Upper lobe of left lung (tissue), 6 donors: Measurements from ENCODE around the gene MYO1H. TPM values are rescaled to one million over a fixed set of nuclear protein-coding genes. Genes with fewer than 3 reads are reported as not detected.

Source experiments
- ATAC-seq, 2 donors: fragments of 200-7000 bp; cut with Tn5 transposase; one replicate each; pipeline ENCODE4 v1.9.1; 2022; ENCODE audit warnings: mild to moderate bottlenecking in 2 of 2, moderate library complexity in 2 of 2; ENCODE audit not compliant: low FRiP score in 2 of 2
- DNase-seq, 2 donors: peaks; one replicate each; pipeline ENCODE4 v3.0.0-alpha.2; 2019 to 2020
- H3K27ac ChIP-seq, 4 donors: fragments of 200-600 bp; sonication (generic); one replicate each; pipeline ENCODE4 v1.5.1; 2016 to 2019
- H3K27me3 ChIP-seq, 4 donors: fragments of 200-600 bp; sonication (generic); one replicate each; pipeline ENCODE4 v1.5.1; 2017 to 2019
- H3K36me3 ChIP-seq, 4 donors: fragments of 200-600 bp; sonication (generic); one replicate each; pipeline ENCODE4 v1.5.1; 2016 to 2019
- H3K4me1 ChIP-seq, 4 donors: fragments of 200-600 bp; sonication (generic); one replicate each; pipeline ENCODE4 v1.5.1; 2018 to 2019
- H3K4me3 ChIP-seq, 4 donors: fragments of 200-600 bp; sonication (generic); one replicate each; pipeline ENCODE4 v1.5.1; 2017 to 2019; ENCODE audit warnings: mild to moderate bottlenecking in 2 of 4, moderate library complexity in 1 of 4
- H3K9me3 ChIP-seq, 4 donors: fragments of 200-600 bp; sonication (generic); one replicate each; pipeline ENCODE4 v1.5.1; 2018 to 2019
- CTCF ChIP-seq, 6 experiments: fragments of 450-650 bp in 4 of 6; fragments of 200-600 bp in 2 of 6; sonication (generic) in 2 of 6; IDR thresholded peaks; one replicate each; pipeline ENCODE4 v1.5.1; 2016 to 2019; ENCODE audit warnings: antibody characterized with exemption in 6 of 6
- EP300 ChIP-seq, 4 donors: sonication (generic); formaldehyde crosslinking; IDR thresholded peaks; one replicate each; pipeline ENCODE4 v1.5.1; 2017; ENCODE audit warnings: antibody characterized with exemption in 4 of 4, control low read depth in 2 of 4
- POLR2A ChIP-seq, 4 donors: fragments of 450-650 bp; IDR thresholded peaks; one replicate each; pipeline ENCODE4 v1.5.1; 2016 to 2017; ENCODE audit warnings: antibody characterized with exemption in 4 of 4, mild to moderate bottlenecking in 2 of 4
- POLR2AphosphoS5 ChIP-seq, 2 donors: sonication (generic); formaldehyde crosslinking; IDR thresholded peaks; one replicate each; pipeline ENCODE4 v1.5.1; 2017; ENCODE audit warnings: antibody characterized with exemption in 2 of 2
- WGBS, 2 donors: methylation state at CpG; one replicate each; pipeline ENCODE4 v1.1.5; 2017 to 2018; 5-methylcytosine and 5-hydroxymethylcytosine counted together
- total RNA-seq, 6 donors: library from RNA; depleted of rRNA in 4 of 6; stranded (reverse); fragments of >200 nt in 4 of 6; gene quantifications; one replicate each; pipeline versions ENCODE4 v1.1.0 to v1.2.1, GENCODE V29; 2016 to 2021
- donor health status: DM: no; HTN: no; CAD: no; lungs with moderate emphysema.
- donor health status: DM: no; HTN: yes; CAD: no; lungs with severe emphysema.

MYO1H gene
- total RNA-seq, 6 donors from 2014 or later: 0.17 to 0.51 (median 0.46) TPM; not detected in 3

- H3K4me1 ChIP-seq: peaks cover 84 to 94% (median 91%) of the 10 kb centered on the region in 4 donors
- H3K36me3 ChIP-seq: peaks cover 0 to 50% (median 13%) of the 10 kb centered on the region in 4 donors
- peak overlapping the region in 2 of 4 donors; percentile 26 to 31 for H3K4me3 ChIP-seq
- DNase-seq: no peak
- H3K27ac ChIP-seq: peak overlapping the region; percentile 87 to 98 (median 92)
- no peak for ATAC-seq
- H3K9me3 ChIP-seq: no peaks in the 10 kb centered on the region
- no peaks in the 10 kb centered on the region for H3K27me3 ChIP-seq
- WGBS, 2 donors: 47 to 54% methylated on average over 5 of the region's 5 CpGs
- TF ChIP-seq POLR2A (IDR thresholded peaks at IDR 0.05): no peak
These were observed 116.1 kb downstream of the MYO1H start for GRCh38 chr12:109463756-109464155.

- DNase-seq (no peak), ATAC-seq (no peak)
- Histone ChIP-seq H3K27me3 (no peaks in the 10 kb centered on the region), H3K9me3 (no peaks in the 10 kb centered on the region), H3K4me3 (no peak overlapping the region), H3K27ac (peak overlapping the region in 3 of 4 donors; percentile 87 to 98 (median 95)), H3K36me3 (peaks cover 0 to 55% (median 19%) of the 10 kb centered on the region in 4 donors), H3K4me1 (peaks cover 90 to 95% (median 93%) of the 10 kb centered on the region in 4 donors)
- WGBS, 2 donors: 92 to 93% methylated on average over 14 of the region's 14 CpGs
- TF ChIP-seq POLR2AphosphoS5 (IDR thresholded peaks at IDR 0.05) (no peak), EP300 (IDR thresholded peaks at IDR 0.05) (no peak), POLR2A (IDR thresholded peaks at IDR 0.05) (no peak), CTCF (IDR thresholded peaks at IDR 0.05) (no peak)
These were observed 117.1 kb downstream of the MYO1H start for GRCh38 chr12:109464642-109465351.

DNA sequence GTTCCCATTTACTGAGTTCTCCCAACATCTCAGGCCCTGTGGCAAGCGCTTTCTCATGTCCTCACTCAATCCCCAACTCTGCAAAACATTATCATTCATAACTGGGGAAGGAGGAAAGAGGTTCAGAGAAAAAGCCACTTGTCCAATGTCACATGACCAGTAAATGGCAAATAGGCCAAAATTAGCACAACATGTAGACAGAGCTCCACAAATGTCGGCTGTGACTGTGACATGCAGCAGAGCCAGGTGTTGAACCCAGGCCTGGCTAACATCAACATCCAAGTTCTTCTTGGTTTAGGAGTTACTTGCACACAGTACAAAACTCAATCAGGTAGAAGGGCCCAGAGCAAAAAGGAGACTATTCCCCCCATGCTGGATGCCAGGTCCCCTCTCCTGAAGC is 118.6 kb downstream of the MYO1H start:
- no peak overlapping the region for H3K4me3 ChIP-seq
- no peaks in the 10 kb centered on the region for H3K9me3 ChIP-seq
- WGBS, 2 donors: 81 to 83% methylated on average over 2 of the region's 2 CpGs
- peaks cover 0 to 55% (median 20%) of the 10 kb centered on the region in 4 donors for H3K36me3 ChIP-seq
- no peak for ATAC-seq
- peaks cover 80 to 94% (median 84%) of the 10 kb centered on the region in 4 donors for H3K4me1 ChIP-seq
- no peaks in the 10 kb centered on the region for H3K27me3 ChIP-seq
- TF ChIP-seq POLR2AphosphoS5 (IDR thresholded peaks at IDR 0.05) (no peak), CTCF (IDR thresholded peaks at IDR 0.05) (no peak), POLR2A (IDR thresholded peaks at IDR 0.05) (no peak), EP300 (IDR thresholded peaks at IDR 0.05) (no peak)
- H3K27ac ChIP-seq: peak overlapping the region in 2 of 4 donors; percentile 16 to 98
- no peak for DNase-seq

GRCh38 chr12:109466821-109467220 is 119.1 kb downstream of the MYO1H start:
- Histone ChIP-seq H3K27ac (peak overlapping the region in 3 of 4 donors; percentile 61 to 73 (median 67)), H3K9me3 (no peaks in the 10 kb centered on the region), H3K27me3 (no peaks in the 10 kb centered on the region), H3K4me1 (peaks cover 75 to 94% (median 78%) of the 10 kb centered on the region in 4 donors), H3K4me3 (no peak overlapping the region), H3K36me3 (peaks cover 0 to 56% (median 20%) of the 10 kb centered on the region in 4 donors)
- TF ChIP-seq EP300 (IDR thresholded peaks at IDR 0.05): no peak
- TF ChIP-seq CTCF (IDR thresholded peaks at IDR 0.05): no peak
- no peak for TF ChIP-seq POLR2AphosphoS5 (IDR thresholded peaks at IDR 0.05)
- no peak for TF ChIP-seq POLR2A (IDR thresholded peaks at IDR 0.05)
- ATAC-seq: no peak
- 74% methylated on average over 3 of the region's 3 CpGs; no CpG with 5 or more reads in 1 of the 2 donors for WGBS, 2 donors
- no peak for DNase-seq

DNA sequence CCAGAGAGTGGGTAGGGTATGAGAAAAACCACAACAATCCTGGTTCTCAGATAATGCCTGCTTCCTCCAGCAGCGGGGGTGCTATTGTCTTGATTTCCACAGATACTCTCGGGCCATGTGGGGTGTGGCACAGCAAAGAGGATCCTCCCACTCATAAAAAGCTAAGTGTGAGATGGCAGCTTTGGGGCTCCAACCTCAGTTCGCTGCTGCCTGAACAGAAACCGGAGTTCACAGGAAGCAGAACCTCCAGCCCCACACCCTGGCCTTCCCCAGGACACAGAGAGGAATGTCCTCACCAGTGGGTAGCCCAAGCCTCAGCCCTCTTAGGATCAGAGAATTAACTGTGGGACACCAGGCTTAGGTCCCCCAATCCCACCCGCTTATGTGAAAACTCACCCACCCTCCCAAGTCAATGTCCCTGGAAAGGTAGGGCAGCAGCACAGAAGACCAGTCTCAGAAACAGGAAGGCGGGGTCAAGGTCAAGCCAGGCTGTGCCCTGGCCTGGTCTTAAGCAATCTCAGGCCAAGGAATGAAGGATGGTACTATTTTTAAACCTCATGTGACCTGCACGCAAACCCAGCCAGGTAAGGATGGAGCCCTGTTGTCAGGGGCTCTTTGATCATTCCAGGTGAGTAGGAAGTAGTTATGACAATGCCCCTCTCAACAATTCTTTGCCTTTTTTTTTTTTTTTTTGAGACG is 120.4 kb downstream of the MYO1H start:
- Histone ChIP-seq H3K4me1 (peaks cover 64 to 93% (median 70%) of the 10 kb centered on the region in 4 donors), H3K27ac (peak overlapping the region in 3 of 4 donors; percentile 61 to 73 (median 67))
- ATAC-seq: peak in 1 of 2 donors; percentile 9

More for the DNA sequence above, 120.4 kb downstream of the MYO1H start:
- Histone ChIP-seq H3K4me3 (no peak overlapping the region), H3K27me3 (no peaks in the 10 kb centered on the region), H3K36me3 (peaks cover 0 to 57% (median 20%) of the 10 kb centered on the region in 4 donors), H3K9me3 (no peaks in the 10 kb centered on the region)
- no peak for DNase-seq
- TF ChIP-seq POLR2AphosphoS5 (IDR thresholded peaks at IDR 0.05): no peak
- TF ChIP-seq POLR2A (IDR thresholded peaks at IDR 0.05): no peak
- no peak for TF ChIP-seq EP300 (IDR thresholded peaks at IDR 0.05)
- no peak for TF ChIP-seq CTCF (IDR thresholded peaks at IDR 0.05)
- 75 to 82% methylated on average over 6 to 7 of the region's 8 CpGs for WGBS, 2 donors
